Stimulated activated CD4-positive, alpha-beta T cell treated with anti-CD3 and anti-CD28 coated beads, TNF-alpha, amount 100 ng/mL, for 24 hours (primary cell): ENCODE results near the gene SCYGR3.
"Not testable (repeated sequence)": the region's sequence is repeated elsewhere in the genome, so short reads cannot be mapped to it uniquely, and the experiment has no call there.

Experiments used
- DNase-seq, 3 experiments: peaks; one replicate each; pipeline ENCODE4 v3.0.0-alpha.2; 2020; ENCODE audit warnings: low read depth in 3 of 3

Gene SCYGR3

DNA sequence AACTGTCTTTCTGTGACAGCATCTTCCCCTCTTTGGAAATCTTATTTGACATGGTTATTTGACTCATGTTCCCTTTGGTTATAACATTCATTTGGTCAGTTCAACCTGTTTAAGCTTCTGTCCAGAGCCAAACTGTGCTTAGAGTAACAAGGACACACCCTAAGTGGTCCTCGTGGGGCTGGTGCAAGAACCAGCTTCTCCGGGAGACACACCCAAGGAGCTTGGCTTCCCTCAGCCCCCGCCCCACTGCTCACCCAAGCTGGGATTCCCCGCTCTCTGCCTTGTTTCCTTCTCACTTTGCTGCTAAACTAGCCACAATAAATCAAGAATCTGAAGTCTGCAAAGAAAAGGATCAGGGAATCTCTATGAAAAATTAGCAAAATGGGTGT is 1.4 kb downstream of the SCYGR3 start:
- DNase-seq: no peak

DNA sequence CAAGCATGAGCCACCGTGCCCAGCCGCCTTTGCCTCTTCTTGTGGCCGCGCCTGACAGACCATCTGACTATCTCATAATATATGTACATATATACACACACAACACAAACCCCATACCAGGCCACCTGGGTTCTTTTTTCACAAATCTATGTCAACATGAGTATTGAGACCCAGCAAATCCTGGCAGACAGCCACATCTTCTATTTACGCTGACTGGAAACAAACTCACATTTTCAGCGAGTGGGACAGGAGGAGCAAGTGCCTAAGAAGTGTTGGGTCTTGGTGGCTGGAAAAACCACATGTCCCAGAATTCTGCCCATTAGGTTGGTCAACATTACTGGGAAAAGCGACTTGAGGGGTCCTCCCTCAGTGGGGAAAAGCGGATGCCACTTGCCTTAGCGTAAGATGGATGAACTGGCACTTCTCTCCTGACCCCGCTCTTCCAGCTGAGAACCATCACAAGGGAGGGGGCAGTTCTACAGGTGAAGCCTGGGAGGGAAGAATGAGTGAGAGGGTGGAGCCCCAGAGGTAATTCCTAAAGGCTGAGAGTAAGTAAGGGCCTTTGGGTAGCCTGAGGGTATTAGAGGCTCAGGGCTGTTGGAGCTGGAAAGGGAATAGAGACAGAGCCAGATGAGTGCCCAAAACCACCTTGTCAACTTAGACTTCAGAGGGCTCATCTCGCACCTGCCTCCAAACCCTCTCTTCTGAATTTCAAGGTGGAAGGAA is 1.9 kb downstream of the SCYGR3 start:
- no peak for DNase-seq

GRCh38 chr2:227610123-227610522 is 4.5 kb downstream of the SCYGR3 start:
- DNase-seq: no peak

- DNase-seq: peak in 1 of 3 experiments; percentile 9
Observed at GRCh38 chr2:227608561-227609338, 5.9 kb downstream of the SCYGR3 start.

- no peak for DNase-seq
Observed at GRCh38 chr2:227607941-227608340, 6.7 kb downstream of the SCYGR3 start.

- DNase-seq: no peak
Observed at GRCh38 chr2:227606476-227606875, 8.2 kb downstream of the SCYGR3 start.

DNA sequence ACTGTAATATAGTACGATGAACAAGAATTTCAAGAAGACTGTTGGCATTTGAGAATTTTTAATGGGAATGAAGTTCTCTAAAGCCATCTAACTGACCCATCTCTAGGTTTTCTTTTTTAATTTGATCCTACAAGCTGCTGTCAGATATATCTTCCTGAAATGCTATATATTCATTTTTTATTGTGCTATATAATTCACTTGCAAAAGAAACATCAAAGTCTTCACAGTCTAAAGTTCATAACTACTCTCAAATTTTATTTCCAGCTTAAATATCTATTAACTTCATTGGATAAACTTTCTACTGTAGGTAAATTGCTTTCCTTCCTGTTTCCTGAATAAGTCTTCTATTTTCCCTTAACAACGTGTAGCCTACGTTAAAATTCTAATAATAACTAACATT is 12.3 kb downstream of the SCYGR3 start:
- no peak for DNase-seq

GRCh38 chr2:227598835-227599503 is 15.7 kb downstream of the SCYGR3 start, which contains the start of gene SCYGR2:
SCYGR2 (plus strand) TSS chr2:227598893; CDS start chr2:227598893, 0 bp downstream.
- not testable (repeated sequence) for DNase-seq

- no peak for DNase-seq
Observed at GRCh38 chr2:227597998-227598397, 16.6 kb downstream of the SCYGR3 start.

DNA sequence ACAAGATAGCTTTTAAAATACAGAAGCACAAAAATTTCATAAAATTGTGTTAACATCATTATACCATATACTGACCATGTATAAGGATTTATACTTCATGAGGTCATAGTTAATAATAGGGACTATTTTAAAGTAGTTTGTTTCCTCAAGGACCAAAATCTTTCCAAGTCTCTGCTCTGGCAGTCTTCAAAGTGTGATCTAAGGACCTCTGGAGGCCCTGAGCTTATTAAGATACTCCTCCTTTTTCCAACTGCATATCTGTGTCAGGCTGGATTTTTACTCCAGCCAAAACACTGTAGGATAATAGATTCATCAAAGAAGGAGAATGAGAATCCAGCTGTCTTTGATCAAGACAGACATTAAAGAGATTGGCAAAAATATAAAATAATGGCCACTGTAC is 17.6 kb downstream of the SCYGR3 start:
- no peak for DNase-seq

DNA sequence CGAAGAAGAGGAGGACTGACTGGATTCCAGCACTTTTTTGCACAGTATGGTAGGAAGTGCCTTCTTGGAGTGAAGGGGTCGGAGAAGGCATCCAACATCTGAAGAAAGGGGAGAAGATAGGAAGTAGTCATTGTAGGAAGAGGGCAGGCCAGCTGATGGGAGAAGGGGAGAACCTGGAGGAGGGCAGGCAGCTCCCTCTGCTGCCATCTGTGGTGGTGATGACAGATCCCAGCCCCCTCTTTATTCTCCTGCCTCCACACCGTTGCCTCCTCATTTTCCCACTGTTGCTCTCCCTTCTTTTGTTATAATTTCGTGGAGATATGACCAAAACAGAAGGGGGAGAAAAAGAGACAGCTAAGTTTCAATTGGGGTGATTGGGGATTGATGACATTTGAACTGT is 18.8 kb downstream of the SCYGR3 start:
- no peak for DNase-seq

GRCh38 chr2:227592694-227593387 is 21.8 kb downstream of the SCYGR3 start:
- no peak for DNase-seq

- DNase-seq: no peak
Observed at GRCh38 chr2:227582369-227582768, 32.3 kb downstream of the SCYGR3 start.

- no peak for DNase-seq
Observed at GRCh38 chr2:227579791-227580190, 34.8 kb downstream of the SCYGR3 start.

DNA sequence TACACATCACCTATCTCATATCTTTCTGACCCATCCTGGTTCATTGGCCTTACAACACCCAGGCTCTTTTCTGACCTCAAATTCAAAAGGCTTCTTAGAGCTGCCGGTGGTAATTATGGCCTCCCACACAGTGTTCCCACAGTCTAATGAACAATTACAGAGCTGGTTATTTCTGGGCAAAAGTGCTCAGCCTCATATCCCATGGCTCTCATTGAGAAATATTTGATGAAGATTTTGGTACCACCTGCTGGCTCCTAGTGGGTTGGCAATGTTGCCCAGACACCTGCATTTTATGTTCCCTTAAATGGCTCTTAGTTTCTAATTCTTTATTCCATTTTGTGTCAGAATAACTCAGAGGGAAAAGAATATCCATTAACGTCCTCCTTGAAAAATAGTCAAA is 36.0 kb downstream of the SCYGR3 start:
- no peak for DNase-seq

- DNase-seq: no peak
Observed at GRCh38 chr2:227577555-227577954, 37.1 kb downstream of the SCYGR3 start.

GRCh38 chr2:227576812-227577211 is 37.8 kb downstream of the SCYGR3 start:
- no peak for DNase-seq

GRCh38 chr2:227576110-227576509 is 38.5 kb downstream of the SCYGR3 start:
- DNase-seq: no peak

- no peak for DNase-seq
Observed at GRCh38 chr2:227570615-227571014, 44.0 kb downstream of the SCYGR3 start.

DNA sequence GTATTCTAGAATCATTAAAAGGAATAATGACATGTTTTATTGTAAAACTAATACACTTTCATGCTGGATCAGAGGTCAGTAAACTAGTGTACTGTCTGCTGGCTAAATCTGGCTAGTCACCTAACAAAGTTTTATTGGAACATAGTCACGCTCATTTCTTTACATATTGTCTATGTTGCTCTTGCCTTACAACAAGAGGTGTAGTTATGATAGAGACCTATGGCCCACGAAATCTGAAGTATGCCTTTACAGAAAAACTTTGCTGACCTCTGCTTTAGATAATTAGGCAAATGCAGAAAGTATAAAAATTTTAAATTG is 45.8 kb downstream of the SCYGR3 start:
- no peak for DNase-seq

GRCh38 chr2:227566012-227566411 is 48.6 kb downstream of the SCYGR3 start:
- DNase-seq: no peak

- DNase-seq: no peak
Observed at GRCh38 chr2:227565080-227565479, 49.6 kb downstream of the SCYGR3 start.
